ENCODE results near the gene ITGA8.

DNA sequence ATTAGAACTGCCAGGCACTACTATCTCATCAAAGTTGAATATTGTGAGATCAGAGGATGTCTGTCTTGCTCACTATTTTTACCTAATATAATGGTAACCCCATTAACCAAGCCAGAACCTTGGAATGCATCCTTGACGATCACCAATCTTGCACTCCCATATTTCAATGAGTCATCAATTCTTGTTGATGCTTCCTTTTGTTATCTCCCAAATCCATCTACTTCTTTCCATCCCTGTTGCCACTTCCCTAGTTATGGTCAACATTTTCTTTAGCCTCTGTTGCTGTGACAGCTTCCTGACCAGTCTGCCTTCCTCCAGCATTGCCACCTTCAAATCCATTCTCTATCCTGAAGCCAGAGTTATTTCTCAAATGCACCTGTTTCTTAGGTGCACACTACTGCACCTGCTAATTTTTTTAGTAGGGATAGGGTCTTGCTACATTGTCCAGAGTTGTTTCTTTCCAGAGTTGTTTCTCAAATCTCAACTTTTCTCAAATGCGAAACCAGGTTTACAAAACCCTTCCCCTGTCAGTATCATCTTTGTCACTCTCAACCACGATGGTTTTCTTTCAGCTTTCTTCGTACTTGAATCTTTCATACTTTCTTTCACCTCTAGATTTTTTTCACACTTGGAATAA, 15.7 kb downstream of the ITGA8 start:
- TF ChIP-seq, protein P1, sequence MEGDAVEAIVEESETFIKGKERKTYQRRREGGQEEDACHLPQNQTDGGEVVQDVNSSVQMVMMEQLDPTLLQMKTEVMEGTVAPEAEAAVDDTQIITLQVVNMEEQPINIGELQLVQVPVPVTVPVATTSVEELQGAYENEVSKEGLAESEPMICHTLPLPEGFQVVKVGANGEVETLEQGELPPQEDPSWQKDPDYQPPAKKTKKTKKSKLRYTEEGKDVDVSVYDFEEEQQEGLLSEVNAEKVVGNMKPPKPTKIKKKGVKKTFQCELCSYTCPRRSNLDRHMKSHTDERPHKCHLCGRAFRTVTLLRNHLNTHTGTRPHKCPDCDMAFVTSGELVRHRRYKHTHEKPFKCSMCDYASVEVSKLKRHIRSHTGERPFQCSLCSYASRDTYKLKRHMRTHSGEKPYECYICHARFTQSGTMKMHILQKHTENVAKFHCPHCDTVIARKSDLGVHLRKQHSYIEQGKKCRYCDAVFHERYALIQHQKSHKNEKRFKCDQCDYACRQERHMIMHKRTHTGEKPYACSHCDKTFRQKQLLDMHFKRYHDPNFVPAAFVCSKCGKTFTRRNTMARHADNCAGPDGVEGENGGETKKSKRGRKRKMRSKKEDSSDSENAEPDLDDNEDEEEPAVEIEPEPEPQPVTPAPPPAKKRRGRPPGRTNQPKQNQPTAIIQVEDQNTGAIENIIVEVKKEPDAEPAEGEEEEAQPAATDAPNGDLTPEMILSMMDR (optimal IDR thresholded peaks at IDR 0.05 in 1 of 3, IDR thresholded peaks at IDR 0.05 in 1 of 3, conservative IDR thresholded peaks at IDR 0.05 in 1 of 3; ENCODE audit: extremely low read depth in 1 of 3, insufficient read depth in 2 of 3, low read length in 3 of 3) = no peak
- no peak for TF ChIP-seq EZH2 (IDR thresholded peaks at IDR 0.05; ENCODE audit: low read length)
